ENCODE results near the gene USPL1. TPM values are rescaled to one million over a fixed set of nuclear protein-coding genes. Genes with fewer than 3 reads are reported as not detected.

Gene USPL1
- polyA plus RNA-seq, 1 donor (not counting 4 experiments of a cell fraction or from before 2014, with no cell fraction given), result 12.3 TPM

DNA sequence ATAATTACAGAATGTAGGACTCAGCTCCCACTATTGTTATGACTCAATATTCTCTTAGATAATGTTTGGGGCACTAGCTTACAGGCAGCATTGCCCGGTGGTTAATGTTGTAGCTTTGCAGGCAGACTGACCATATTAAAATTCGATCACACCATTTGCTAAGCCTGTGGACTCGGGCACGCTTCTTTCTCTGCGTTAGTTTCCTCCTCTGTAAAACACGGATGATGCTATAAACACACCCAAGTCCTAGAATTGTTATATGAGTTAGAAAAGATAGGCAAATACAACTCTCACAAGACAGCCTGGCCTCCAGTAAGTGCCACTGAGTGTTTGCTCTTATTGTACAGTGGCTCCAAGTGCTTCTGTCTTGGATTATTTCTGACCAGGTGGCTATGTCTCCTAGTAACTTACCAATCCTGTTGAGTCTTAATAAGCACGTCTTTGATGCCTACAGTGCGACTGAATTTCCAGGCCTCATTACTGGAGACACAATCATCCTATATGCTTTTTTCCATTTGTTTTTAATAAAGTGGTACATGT is 67.7 kb downstream of the USPL1 start:
- no peak overlapping the region for H2AFZ ChIP-seq (ENCODE audit: control insufficient read depth, low read length)
- H3K4me2 ChIP-seq (ENCODE audit: control insufficient read depth, extremely low read depth, insufficient read depth, low read depth, low read length), result no peak overlapping the region
- H3K9ac ChIP-seq (ENCODE audit: control insufficient read depth, extremely low read depth, insufficient read depth, low read length), result no peak overlapping the region
- H3K27me3 ChIP-seq (ENCODE audit: control insufficient read depth, extremely low read depth, insufficient read depth, low read length), result no peaks in the 10 kb centered on the region
- H3K4me1 ChIP-seq (ENCODE audit: control insufficient read depth, extremely low read depth, insufficient read depth, low read length), result peaks cover 4% of the 10 kb centered on the region
- H3K9me3 ChIP-seq (ENCODE audit: control insufficient read depth, low read depth, low read length), result no peaks in the 10 kb centered on the region
- dilution Hi-C loops (cut with MboI; ENCODE audit: extremely low pct_ligation_motif_present, low sequenced_read_pairs), result no loop called here
- H3K27ac ChIP-seq (ENCODE audit: control insufficient read depth, insufficient read depth, low read length), result no peak overlapping the region
- DNase-seq (ENCODE audit: low read depth, low spot score) (no peak), FAIRE-seq (no peak)
- H3K4me3 ChIP-seq (ENCODE audit: control insufficient read depth in 2 of 3, extremely low read depth in 1 of 3, insufficient read depth in 2 of 3, low read depth in 1 of 3, low read length in 3 of 3), result no peak overlapping the region
- no peaks in the 10 kb centered on the region for H3K9me1 ChIP-seq (ENCODE audit: control insufficient read depth, extremely low read depth, insufficient read depth, low read length)
- TF ChIP-seq EZH2 (IDR thresholded peaks at IDR 0.05; ENCODE audit: low read length), result no peak
- TF ChIP-seq, protein P1, sequence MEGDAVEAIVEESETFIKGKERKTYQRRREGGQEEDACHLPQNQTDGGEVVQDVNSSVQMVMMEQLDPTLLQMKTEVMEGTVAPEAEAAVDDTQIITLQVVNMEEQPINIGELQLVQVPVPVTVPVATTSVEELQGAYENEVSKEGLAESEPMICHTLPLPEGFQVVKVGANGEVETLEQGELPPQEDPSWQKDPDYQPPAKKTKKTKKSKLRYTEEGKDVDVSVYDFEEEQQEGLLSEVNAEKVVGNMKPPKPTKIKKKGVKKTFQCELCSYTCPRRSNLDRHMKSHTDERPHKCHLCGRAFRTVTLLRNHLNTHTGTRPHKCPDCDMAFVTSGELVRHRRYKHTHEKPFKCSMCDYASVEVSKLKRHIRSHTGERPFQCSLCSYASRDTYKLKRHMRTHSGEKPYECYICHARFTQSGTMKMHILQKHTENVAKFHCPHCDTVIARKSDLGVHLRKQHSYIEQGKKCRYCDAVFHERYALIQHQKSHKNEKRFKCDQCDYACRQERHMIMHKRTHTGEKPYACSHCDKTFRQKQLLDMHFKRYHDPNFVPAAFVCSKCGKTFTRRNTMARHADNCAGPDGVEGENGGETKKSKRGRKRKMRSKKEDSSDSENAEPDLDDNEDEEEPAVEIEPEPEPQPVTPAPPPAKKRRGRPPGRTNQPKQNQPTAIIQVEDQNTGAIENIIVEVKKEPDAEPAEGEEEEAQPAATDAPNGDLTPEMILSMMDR (optimal IDR thresholded peaks at IDR 0.05 in 1 of 3, IDR thresholded peaks at IDR 0.05 in 1 of 3, conservative IDR thresholded peaks at IDR 0.05 in 1 of 3; ENCODE audit: extremely low read depth in 1 of 3, insufficient read depth in 2 of 3, low read length in 3 of 3), result no peak
- no peaks in the 10 kb centered on the region for H3K36me3 ChIP-seq (ENCODE audit: control insufficient read depth in 2 of 2, extremely low read depth in 1 of 2, insufficient read depth in 2 of 2, low read length in 2 of 2)
- H4K20me1 ChIP-seq (ENCODE audit: control insufficient read depth, extremely low read depth, insufficient read depth, low read length), result no peaks in the 10 kb centered on the region
- H3K79me2 ChIP-seq (ENCODE audit: control insufficient read depth, insufficient read depth, low read length), result no peaks in the 10 kb centered on the region

DNA sequence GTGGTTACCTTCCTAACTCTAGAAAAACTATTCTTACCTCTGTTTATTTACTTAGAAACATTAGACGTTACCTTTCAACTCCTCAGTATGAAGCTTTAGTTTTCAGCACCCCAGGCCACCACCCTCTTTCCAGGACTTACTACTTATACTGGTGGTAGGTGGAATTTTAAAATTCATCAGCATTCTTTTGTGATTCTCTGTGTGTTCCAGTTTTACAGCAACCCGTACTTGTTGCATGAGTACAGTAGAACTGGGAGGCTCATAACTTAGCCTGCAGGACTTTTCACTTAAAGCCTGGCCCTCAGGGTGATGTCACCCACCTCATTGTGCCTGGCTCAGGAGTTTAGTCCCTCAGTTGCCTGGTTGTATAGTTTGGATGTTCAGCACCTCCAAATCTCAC is 68.3 kb downstream of the USPL1 start:
- Histone ChIP-seq H3K9me1 (ENCODE audit: control insufficient read depth, extremely low read depth, insufficient read depth, low read length) (no peaks in the 10 kb centered on the region), H3K4me3 (ENCODE audit: control insufficient read depth in 2 of 3, extremely low read depth in 1 of 3, insufficient read depth in 2 of 3, low read depth in 1 of 3, low read length in 3 of 3) (no peak overlapping the region), H2AFZ (ENCODE audit: control insufficient read depth, low read length) (no peak overlapping the region), H3K4me1 (ENCODE audit: control insufficient read depth, extremely low read depth, insufficient read depth, low read length) (peaks cover 10% of the 10 kb centered on the region), H3K4me2 (ENCODE audit: control insufficient read depth, extremely low read depth, insufficient read depth, low read depth, low read length) (no peak overlapping the region), H3K27me3 (ENCODE audit: control insufficient read depth, extremely low read depth, insufficient read depth, low read length) (no peaks in the 10 kb centered on the region), H3K9me3 (ENCODE audit: control insufficient read depth, low read depth, low read length) (no peaks in the 10 kb centered on the region), H3K79me2 (ENCODE audit: control insufficient read depth, insufficient read depth, low read length) (no peaks in the 10 kb centered on the region), H3K36me3 (ENCODE audit: control insufficient read depth in 2 of 2, extremely low read depth in 1 of 2, insufficient read depth in 2 of 2, low read length in 2 of 2) (no peaks in the 10 kb centered on the region), H3K27ac (ENCODE audit: control insufficient read depth, insufficient read depth, low read length) (no peak overlapping the region), H4K20me1 (ENCODE audit: control insufficient read depth, extremely low read depth, insufficient read depth, low read length) (no peaks in the 10 kb centered on the region), H3K9ac (ENCODE audit: control insufficient read depth, extremely low read depth, insufficient read depth, low read length) (no peak overlapping the region)
- dilution Hi-C loops (cut with MboI; ENCODE audit: extremely low pct_ligation_motif_present, low sequenced_read_pairs), result no loop called here
- FAIRE-seq (no peak), DNase-seq (ENCODE audit: low read depth, low spot score) (no peak)
- no peak for TF ChIP-seq EZH2 (IDR thresholded peaks at IDR 0.05; ENCODE audit: low read length)
- TF ChIP-seq, protein P1 (optimal IDR thresholded peaks at IDR 0.05 in 1 of 3, IDR thresholded peaks at IDR 0.05 in 1 of 3, conservative IDR thresholded peaks at IDR 0.05 in 1 of 3; ENCODE audit: extremely low read depth in 1 of 3, insufficient read depth in 2 of 3, low read length in 3 of 3), result no peak

Data from keratinocyte (primary cell).